Measurements from ENCODE around the gene ADH4.
"Not testable (repeated sequence)": the region's sequence is repeated elsewhere in the genome, so short reads cannot be mapped to it uniquely, and the experiment has no call there.

Gene ADH4

GRCh38 chr4:99121008-99121407, 23.1 kb downstream of the ADH4 start:
- CTCF ChIA-PET, result interaction anchor here (0.6 to 2.9 kb wide), 8 partner anchors 9 to 342 kb away, joined by 3 to 18 read pairs (median 4); no protein-coding TSS in a partner anchor
- DNase-seq (ENCODE audit: low read depth, low spot score), result no peak
- no peak for TF ChIP-seq CTCF (IDR thresholded peaks at IDR 0.05; ENCODE audit: insufficient read depth, low read length, missing control alignments)
- POLR2A ChIA-PET, result no interaction called here
- H3K4me3 ChIP-seq (ENCODE audit: low read depth, low read length), result no peak overlapping the region

GRCh38 chr4:99120501-99120900, 23.6 kb downstream of the ADH4 start:
- POLR2A ChIA-PET, result no interaction called here
- TF ChIP-seq CTCF (IDR thresholded peaks at IDR 0.05; ENCODE audit: insufficient read depth, low read length, missing control alignments), result no peak
- DNase-seq (ENCODE audit: low read depth, low spot score), result no peak
- H3K4me3 ChIP-seq (ENCODE audit: low read depth, low read length), result no peak overlapping the region
- CTCF ChIA-PET, result interaction anchor here (1.5 to 2.9 kb wide), 4 partner anchors 8 to 342 kb away, joined by 4 to 18 read pairs (median 10); no protein-coding TSS in a partner anchor

GRCh38 chr4:99117876-99118693, 26.0 kb downstream of the ADH4 start:
- ChIA-PET CTCF (interaction anchor here (0.7 to 2.5 kb wide), 13 partner anchors 12 to 345 kb away, joined by 3 to 29 read pairs (median 3); partner anchors contain the start of gene METAP1), POLR2A (no interaction called here)
- TF ChIP-seq CTCF (IDR thresholded peaks at IDR 0.05; ENCODE audit: insufficient read depth, low read length, missing control alignments), result no peak
- H3K4me3 ChIP-seq (ENCODE audit: low read depth, low read length), result no peak overlapping the region
- DNase-seq (ENCODE audit: low read depth, low spot score), result no peak

GRCh38 chr4:99117122-99117841, 26.8 kb downstream of the ADH4 start:
- POLR2A ChIA-PET; H3K4me3 ChIP-seq (ENCODE audit: low read depth, low read length); DNase-seq (ENCODE audit: low read depth, low spot score): not testable (repeated sequence)
- CTCF ChIA-PET, result interaction anchor here (0.7 to 2.5 kb wide), 13 partner anchors 13 to 346 kb away, joined by 3 to 29 read pairs (median 3); partner anchors contain the start of gene METAP1

GRCh38 chr4:99109286-99109685, 34.8 kb downstream of the ADH4 start:
- CTCF ChIA-PET; DNase-seq (ENCODE audit: low read depth, low spot score); H3K4me3 ChIP-seq (ENCODE audit: low read depth, low read length); POLR2A ChIA-PET: not testable (repeated sequence)

GRCh38 chr4:99104153-99104552, 39.9 kb downstream of the ADH4 start:
- POLR2A ChIA-PET, result interaction anchor here (1.2 kb wide), 1 partner anchor 15 kb away, joined by 4 read pairs; no protein-coding TSS in a partner anchor
- no peak for DNase-seq (ENCODE audit: low read depth, low spot score)
- H3K4me3 ChIP-seq (ENCODE audit: low read depth, low read length), result no peak overlapping the region
- no peak for TF ChIP-seq CTCF (IDR thresholded peaks at IDR 0.05; ENCODE audit: insufficient read depth, low read length, missing control alignments)
- CTCF ChIA-PET, result no interaction called here

- no peak for DNase-seq (ENCODE audit: low read depth, low spot score)
- no peak for TF ChIP-seq CTCF (IDR thresholded peaks at IDR 0.05; ENCODE audit: insufficient read depth, low read length, missing control alignments)
- ChIA-PET CTCF (interaction anchor here (1.0 to 1.2 kb wide), 2 partner anchors 47 to 346 kb away, joined by 3 read pairs; no protein-coding TSS in a partner anchor), POLR2A (interaction anchor here (1.2 kb wide), 1 partner anchor 14 kb away, joined by 4 read pairs; no protein-coding TSS in a partner anchor)
- no peak overlapping the region for H3K4me3 ChIP-seq (ENCODE audit: low read depth, low read length)
Observed at GRCh38 chr4:99103166-99103565, 40.9 kb downstream of the ADH4 start.
